ENCODE measurements around the gene PURA.

The PURA gene

DNA sequence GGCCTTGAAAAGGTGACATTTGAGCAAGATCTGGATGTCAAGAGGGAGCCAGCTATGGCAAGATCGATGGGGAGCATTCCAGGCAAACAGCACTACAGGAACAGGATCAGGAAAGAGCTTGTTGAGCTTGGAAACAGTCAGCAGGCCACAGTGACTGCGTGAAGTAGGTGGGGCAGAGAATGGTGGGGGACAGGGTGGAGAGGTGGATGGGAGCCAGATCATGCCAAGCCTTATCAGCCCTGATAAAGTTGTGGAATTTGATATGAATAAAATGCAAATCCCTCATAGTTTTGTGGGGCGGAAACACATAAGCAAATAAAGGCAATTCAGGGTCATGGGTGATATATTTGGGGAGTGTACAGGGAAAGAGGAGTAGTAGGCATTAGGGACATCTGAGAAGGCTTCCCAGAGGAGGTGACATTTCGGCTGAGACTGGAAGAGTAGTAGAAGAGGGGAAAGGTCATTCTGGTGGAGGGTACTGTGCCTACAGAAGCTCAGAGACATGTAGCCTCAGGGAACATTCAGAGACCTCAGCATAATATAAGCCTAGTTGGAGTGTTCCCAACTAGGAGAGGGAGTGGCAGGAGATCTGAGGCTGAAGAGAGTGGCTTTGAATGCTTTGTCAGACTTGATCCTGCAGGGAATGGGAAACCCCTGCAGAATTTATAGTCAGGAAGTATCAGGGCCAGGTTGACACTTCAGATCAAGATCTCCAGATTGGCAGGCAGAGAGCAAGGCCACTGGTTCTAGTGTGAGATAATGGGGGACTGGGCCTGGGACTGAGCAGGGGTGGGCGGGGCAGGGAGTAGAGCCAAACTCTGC is 51.4 kb downstream of the PURA start:
- no peak for DNase-seq

DNA sequence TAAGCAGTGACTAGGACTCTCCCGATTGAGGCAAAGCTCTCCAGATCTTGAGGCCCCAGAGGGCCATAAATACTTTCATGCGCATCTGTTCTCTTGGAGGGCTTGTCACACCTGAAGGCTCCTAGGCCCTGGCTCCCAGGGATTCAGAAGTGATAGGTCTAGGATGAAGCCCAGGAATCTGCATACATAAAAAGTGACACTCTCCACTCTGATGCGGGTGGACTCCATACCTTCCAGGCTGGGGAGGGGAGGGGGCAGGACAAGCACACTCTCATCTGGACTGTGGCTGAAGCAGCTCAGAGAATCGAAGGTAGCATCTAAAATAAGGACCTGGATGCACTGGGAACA is 52.0 kb downstream of the PURA start:
- DNase-seq = no peak

DNA sequence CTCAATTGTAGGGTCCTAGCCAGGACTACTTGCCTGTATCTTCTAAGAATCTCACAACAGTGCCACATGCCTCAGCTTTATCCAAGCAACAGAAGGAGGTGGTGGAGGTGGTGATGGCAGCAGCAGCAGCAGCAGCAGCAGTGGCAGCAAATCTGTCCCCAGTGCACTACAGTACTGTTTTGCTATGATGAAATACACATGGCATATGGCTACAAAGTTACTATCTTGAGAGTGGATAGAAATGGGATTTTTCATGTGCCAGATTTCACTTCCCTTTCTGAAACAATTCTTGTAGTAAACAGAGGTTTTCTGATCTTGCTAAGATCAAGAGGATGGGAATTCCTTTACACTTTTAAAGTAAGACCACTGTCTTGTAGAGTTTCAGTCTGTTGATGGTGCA is 53.0 kb downstream of the PURA start:
- no peak for DNase-seq

GRCh38 chr5:140168371-140168770 is 54.5 kb downstream of the PURA start:
- DNase-seq = no peak

DNA sequence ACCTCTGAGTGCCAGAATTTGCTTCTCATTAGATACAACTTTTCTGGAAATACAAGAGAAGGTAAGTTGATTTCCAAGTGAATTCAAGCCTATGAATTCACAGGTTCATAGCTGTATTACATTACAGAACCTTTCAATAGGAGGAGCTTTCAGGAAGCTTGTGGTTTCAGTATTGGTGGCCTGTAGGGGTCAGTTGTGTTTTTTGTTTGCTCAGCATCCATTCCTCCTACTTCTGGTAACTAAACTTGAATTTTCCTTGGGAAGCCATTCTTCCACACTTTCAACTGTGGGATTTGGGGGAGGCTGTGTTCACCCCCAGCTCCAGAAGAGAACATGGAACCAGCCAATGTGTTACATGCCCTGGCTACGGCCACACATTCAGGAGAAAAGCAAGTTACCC is 55.5 kb downstream of the PURA start:
- no peak for DNase-seq

- no peak for DNase-seq
Observed at GRCh38 chr5:140172483-140172882, 58.6 kb downstream of the PURA start.

GRCh38 chr5:140174014-140174413 is 60.1 kb downstream of the PURA start:
- DNase-seq = no peak

- peak; percentile 97 for DNase-seq
Observed at GRCh38 chr5:140174465-140175366, 60.8 kb downstream of the PURA start, which contains the start of gene CYSTM1. Gene CYSTM1 (plus strand): TSS chr5:140175188. CDS start chr5:140194466, 19,278 bp downstream.

Data from COR-L47 (cell line).